Adipocyte (in vitro differentiated cells): Measurements from ENCODE around the gene LITAFD.
A peak's percentile ranks its signal among the peaks of the same experiment; 100 is the strongest.

Experiments
- DNase-seq: peaks from one replicate; pipeline ENCODE4 v3.0.0-alpha.2; 2015; ENCODE audit warnings: low read depth
- H3K27me3 ChIP-seq: replicated peaks from 2 replicates; pipeline ENCODE4 v1.7.0; 2013; ENCODE audit warnings: mild to moderate bottlenecking, low read length, moderate library complexity; ENCODE audit not compliant: control insufficient read depth, insufficient read depth
- H3K36me3 ChIP-seq: 2 replicates; pipeline ENCODE4 v1.7.0; 2013; ENCODE audit warnings: low read length, mild to moderate bottlenecking, moderate library complexity; ENCODE audit not compliant: control insufficient read depth, insufficient read depth, severe bottlenecking
- H3K4me1 ChIP-seq: 2 replicates; pipeline ENCODE4 v1.7.0; 2013; ENCODE audit warnings: mild to moderate bottlenecking, low read length, moderate library complexity; ENCODE audit not compliant: control insufficient read depth, insufficient read depth
- H3K4me3 ChIP-seq: 2 replicates; pipeline ENCODE4 v1.7.0; 2013; ENCODE audit warnings: mild to moderate bottlenecking, low read length, moderate library complexity
- H3K9ac ChIP-seq: 2 replicates; pipeline ENCODE4 v1.7.0; 2013; ENCODE audit warnings: mild to moderate bottlenecking, low read length, moderate library complexity
- H3K9me3 ChIP-seq: 2 replicates; pipeline ENCODE4 v1.7.0; 2013; ENCODE audit warnings: mild to moderate bottlenecking, low read length, moderate library complexity; ENCODE audit not compliant: control insufficient read depth

Gene LITAFD

GRCh38 chr16:8929086-8929748, 47.1 kb downstream of the LITAFD start:
- Histone ChIP-seq H3K4me3 (no peak overlapping the region), H3K36me3 (peaks cover 26% of the 10 kb centered on the region)

GRCh38 chr16:8931859-8932258, 49.7 kb downstream of the LITAFD start:
- Histone ChIP-seq H3K27me3 (no peaks in the 10 kb centered on the region), H3K9ac (no peak overlapping the region), H3K36me3 (peaks cover 16% of the 10 kb centered on the region), H3K4me3 (no peak overlapping the region), H3K9me3 (no peaks in the 10 kb centered on the region), H3K4me1 (peaks cover 10% of the 10 kb centered on the region)
- peak; percentile 65 for DNase-seq

More at GRCh38 chr16:8929086-8929748, 47.1 kb downstream of the LITAFD start:
- DNase-seq: no peak
- Histone ChIP-seq H3K9ac (no peak overlapping the region), H3K4me1 (peaks cover 10% of the 10 kb centered on the region), H3K9me3 (no peaks in the 10 kb centered on the region), H3K27me3 (no peaks in the 10 kb centered on the region)

- peaks cover 5% of the 10 kb centered on the region for H3K36me3 ChIP-seq
- no peaks in the 10 kb centered on the region for H3K27me3 ChIP-seq
- DNase-seq: no peak
- peaks cover 2% of the 10 kb centered on the region for H3K4me1 ChIP-seq
- H3K4me3 ChIP-seq: no peak overlapping the region
- H3K9ac ChIP-seq: no peak overlapping the region
- no peaks in the 10 kb centered on the region for H3K9me3 ChIP-seq
Observed at GRCh38 chr16:8934601-8935000, 52.5 kb downstream of the LITAFD start.
